ENCODE measurements around the gene HOXB2. TPM values are rescaled to one million over a fixed set of nuclear protein-coding genes. Genes with fewer than 3 reads are reported as not detected.

The HOXB2 gene
- total RNA-seq = 1 to 10 TPM; 3.4 to 4.7 TPM

DNA sequence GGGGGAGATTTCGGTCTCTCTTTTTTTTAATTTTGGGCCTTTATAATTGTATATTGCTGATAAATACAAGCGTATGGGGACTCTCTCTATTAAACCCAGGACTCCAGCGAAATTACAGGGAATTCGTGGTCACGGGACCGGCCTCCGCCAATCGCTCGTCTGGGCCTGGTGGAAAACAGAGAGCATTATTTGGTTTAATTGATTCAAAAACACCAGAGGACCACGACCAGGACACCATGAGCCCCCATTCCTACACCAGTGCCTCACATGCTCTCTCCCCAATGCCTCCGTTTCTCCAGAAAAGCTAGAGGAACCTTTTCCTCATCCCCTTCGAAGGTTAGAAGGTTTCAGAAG, at the start of gene HOXB2:
Gene HOXB2, minus strand, starts transcription at position 88 of the 354 bp plus-strand sequence. CDS start 198 bp downstream, outside the sequence.
- ChIA-PET CTCF (no interaction called here), POLR2A (no interaction called here)
- no peak for DNase-seq
- H3K36me3 Mint-ChIP-seq (ENCODE audit: low read depth) = peaks cover 7% of the 10 kb centered on the region
- peak within 1 kb of the TSS; percentile 79 for H3K4me3 Mint-ChIP-seq
- peaks cover 68% of the 10 kb centered on the region for H3K27me3 Mint-ChIP-seq
- peaks cover 41% of the 10 kb centered on the region for H3K4me1 Mint-ChIP-seq
- H3K27ac Mint-ChIP-seq = peak within 1 kb of the TSS; percentile 86
- no peaks in the 10 kb centered on the region for H3K9me3 Mint-ChIP-seq

DNA sequence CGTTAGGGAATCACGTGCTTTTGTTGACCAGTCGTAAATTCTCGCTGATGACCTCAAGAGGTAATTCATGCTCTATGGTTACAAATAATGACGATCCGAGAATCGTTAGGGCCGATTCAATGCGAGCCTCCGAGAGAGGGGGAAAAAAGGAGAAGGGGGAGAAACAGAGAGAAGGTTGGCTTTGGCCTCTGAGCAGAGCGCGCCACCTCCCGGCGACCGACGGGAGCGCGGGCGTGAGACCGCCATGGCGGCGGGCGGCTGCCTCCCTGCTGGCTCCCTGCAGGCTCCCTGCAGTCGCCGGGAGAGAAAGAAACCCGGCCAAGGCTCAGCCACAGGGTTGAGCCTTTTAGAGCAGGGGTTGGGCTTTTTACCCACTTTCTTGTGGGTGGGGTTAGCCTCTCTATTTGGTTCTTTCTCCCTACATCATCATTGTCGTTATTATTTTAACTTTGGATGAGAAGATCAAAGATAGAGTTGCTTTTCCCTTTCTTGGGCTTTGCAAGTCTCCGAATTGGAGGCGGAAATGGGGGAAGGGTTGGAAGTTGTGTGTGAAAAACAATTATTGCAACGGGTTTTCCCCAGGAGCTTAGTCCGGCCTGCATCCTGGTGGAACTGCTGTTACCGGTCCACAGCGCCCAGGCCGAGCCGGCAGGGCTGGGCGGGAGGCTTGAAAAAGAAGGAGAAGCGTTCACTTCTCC, 49.1 kb upstream of the HOXB2 start:
- peaks cover 5% of the 10 kb centered on the region for H3K36me3 Mint-ChIP-seq (ENCODE audit: low read depth)
- peak overlapping the region; percentile 65 for H3K4me3 Mint-ChIP-seq
- CTCF ChIA-PET = interaction anchor here (0.6 to 2.8 kb wide), 15 partner anchors 20 to 568 kb away, joined by 3 to 18 read pairs (median 5); partner anchors contain the start of genes HOXB9 and PRAC2
- no peak overlapping the region for H3K27ac Mint-ChIP-seq
- DNase-seq = peak; percentile 78
- no peaks in the 10 kb centered on the region for H3K9me3 Mint-ChIP-seq
- POLR2A ChIA-PET = no interaction called here
- H3K27me3 Mint-ChIP-seq = peaks cover 91% of the 10 kb centered on the region
- peaks cover 59% of the 10 kb centered on the region for H3K4me1 Mint-ChIP-seq

DNA sequence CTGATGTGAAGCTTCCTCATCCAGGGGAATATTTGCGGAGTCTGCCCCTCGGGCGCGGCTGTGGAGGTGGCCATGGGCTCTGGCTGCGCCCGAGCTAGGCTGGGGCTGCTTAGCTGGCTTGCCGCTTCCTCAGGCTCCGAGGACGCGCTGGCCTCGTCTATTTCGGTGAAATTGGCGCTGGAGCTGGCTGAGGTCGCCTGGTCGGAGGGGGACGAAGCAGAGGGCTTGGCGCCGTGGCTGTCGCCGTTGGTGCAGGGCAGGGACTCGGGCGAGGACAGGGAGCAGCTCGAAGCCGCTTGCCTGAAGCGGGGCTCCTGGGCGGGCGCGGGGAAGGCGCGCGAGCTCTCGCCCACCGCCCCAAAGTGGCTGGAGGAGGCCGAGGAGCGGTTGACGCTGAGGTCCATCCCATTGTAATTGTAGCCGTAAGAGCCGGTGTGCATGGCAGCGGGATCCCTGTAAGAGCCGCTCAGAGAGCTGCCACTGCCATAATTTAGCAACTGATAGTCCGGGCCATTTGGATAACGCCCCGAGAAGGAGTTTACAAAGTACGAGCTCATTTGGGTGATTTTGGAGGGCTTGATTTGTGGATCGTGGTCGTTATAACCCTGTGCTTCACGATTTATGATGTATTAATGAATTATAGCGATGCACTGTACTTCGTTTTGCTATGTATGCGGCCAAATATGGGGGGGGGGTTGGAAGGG, 48.4 kb upstream of the HOXB2 start, which contains the start of gene HOXB5:
Gene HOXB5, minus strand, starts transcription at position 654 of the 704 bp plus-strand sequence. Its CDS starts 97 bp downstream, at position 557.
- Mint-ChIP-seq H3K4me1 (peaks cover 56% of the 10 kb centered on the region), H3K27me3 (peaks cover 91% of the 10 kb centered on the region), H3K36me3 (ENCODE audit: low read depth) (peaks cover 5% of the 10 kb centered on the region), H3K27ac (peak within 1 kb of the TSS; percentile 31), H3K4me3 (peak within 1 kb of the TSS; percentile 65), H3K9me3 (no peaks in the 10 kb centered on the region)
- ChIA-PET POLR2A (interaction anchor here (0.6 kb wide), 1 partner anchor 300 kb away, joined by 4 read pairs; no protein-coding TSS in a partner anchor), CTCF (interaction anchor here (0.6 to 2.8 kb wide), 37 partner anchors 8 to 1348 kb away, joined by 3 to 18 read pairs (median 4); partner anchors contain the start of genes HOXB6, HOXB7 and PRAC2)
- DNase-seq = no peak

DNA sequence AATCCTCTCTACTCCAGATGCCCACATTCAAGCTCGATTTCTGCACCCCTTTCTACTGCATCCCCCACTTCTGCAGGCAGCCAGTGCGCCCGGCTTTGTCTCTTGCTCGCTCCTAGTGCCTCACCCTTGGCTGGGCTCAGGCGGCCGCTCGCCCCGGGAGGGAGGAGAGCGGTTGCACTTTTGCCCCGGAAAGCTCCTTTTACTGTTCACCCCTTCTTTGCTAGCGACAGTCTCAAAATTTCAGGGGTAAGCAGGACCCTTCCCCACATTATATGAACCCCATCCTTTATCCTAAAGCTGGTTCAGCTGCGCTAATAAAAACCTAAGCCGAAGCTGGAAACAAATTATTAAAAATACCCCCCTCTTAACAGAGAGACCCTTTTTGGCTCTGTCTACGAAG, 47.7 kb upstream of the HOXB2 start:
- no peak for DNase-seq

DNA sequence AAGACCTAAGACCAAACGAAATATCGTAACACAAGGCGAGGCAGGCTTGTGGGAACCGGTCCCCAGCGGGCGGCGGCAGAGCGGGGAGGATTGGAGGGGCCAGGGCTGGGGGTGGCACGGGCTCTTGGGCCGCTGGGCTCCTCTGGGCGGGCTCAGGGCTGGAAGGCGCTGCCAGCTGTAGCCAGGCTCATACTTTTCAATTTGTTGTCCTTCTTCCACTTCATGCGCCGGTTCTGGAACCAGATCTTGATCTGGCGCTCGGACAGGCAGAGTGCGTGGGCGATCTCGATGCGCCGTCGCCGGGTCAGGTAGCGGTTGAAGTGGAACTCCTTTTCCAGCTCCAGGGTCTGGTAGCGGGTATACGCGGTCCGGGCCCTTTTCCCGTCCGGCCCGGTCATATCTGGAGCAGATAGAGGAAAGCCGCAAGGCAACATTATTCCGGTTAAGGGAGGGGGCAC, 47.2 kb upstream of the HOXB2 start:
- ChIA-PET POLR2A (no interaction called here), CTCF (interaction anchor here (1.0 to 2.8 kb wide), 10 partner anchors 18 to 566 kb away, joined by 3 to 18 read pairs (median 6); partner anchors contain the start of gene HOXB7)
- Mint-ChIP-seq H3K9me3 (no peaks in the 10 kb centered on the region), H3K4me3 (no peak overlapping the region), H3K27ac (no peak overlapping the region), H3K27me3 (peaks cover 91% of the 10 kb centered on the region), H3K36me3 (ENCODE audit: low read depth) (peaks cover 5% of the 10 kb centered on the region), H3K4me1 (peaks cover 51% of the 10 kb centered on the region)
- no peak for DNase-seq

More for the DNA sequence above, 47.7 kb upstream of the HOXB2 start:
- Mint-ChIP-seq H3K4me1 (peaks cover 51% of the 10 kb centered on the region), H3K4me3 (peak overlapping the region; percentile 65), H3K27ac (peak overlapping the region; percentile 31), H3K27me3 (peaks cover 91% of the 10 kb centered on the region), H3K9me3 (no peaks in the 10 kb centered on the region), H3K36me3 (ENCODE audit: low read depth) (peaks cover 5% of the 10 kb centered on the region)
- CTCF ChIA-PET = interaction anchor here (0.6 to 2.8 kb wide), 31 partner anchors 9 to 1349 kb away, joined by 3 to 18 read pairs (median 4); partner anchors contain the start of genes HOXB7 and PRAC2
- POLR2A ChIA-PET = interaction anchor here (0.6 kb wide), 1 partner anchor 299 kb away, joined by 4 read pairs; no protein-coding TSS in a partner anchor

DNA sequence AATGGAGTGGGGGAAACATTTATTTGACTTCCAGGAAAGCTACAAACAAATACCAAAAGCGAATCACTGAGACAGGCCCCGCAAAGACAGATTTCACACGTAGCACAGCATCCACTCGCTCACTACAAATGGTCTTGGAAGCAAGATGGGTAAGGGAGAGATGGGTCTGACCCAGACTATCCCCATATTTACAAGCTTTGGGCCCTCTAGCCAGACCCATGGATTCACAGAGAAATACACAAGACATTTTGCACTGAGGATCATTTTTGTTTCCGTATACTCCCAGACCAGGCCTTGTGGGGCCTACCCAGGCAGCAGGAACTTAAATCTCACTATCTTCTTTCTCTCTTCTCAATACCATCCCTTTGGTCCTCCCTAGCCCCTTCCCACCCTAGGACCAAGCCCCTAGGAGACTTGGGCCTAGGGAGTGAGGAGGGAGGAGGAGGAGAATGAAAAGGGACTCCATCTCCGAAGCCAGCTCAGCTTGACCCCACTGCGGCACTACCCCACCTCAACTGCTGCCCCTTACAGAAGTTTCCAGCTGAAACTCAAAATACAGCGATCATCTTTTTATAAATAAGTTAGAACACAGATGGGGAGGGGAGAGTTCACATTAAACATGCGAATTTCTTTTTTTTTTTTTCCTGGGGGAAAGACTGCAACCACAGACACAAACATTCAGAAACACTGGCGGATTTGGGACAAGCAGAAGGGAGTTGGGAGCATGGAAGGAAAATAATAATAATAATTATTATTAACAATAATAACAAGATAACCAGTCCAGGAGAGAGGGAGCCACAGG, 46.5 kb upstream of the HOXB2 start:
- H3K27me3 Mint-ChIP-seq = peaks cover 91% of the 10 kb centered on the region
- H3K9me3 Mint-ChIP-seq = no peaks in the 10 kb centered on the region
- no peak for DNase-seq
- peaks cover 51% of the 10 kb centered on the region for H3K4me1 Mint-ChIP-seq
- no peak overlapping the region for H3K4me3 Mint-ChIP-seq
- ChIA-PET POLR2A (no interaction called here), CTCF (interaction anchor here (0.6 to 2.0 kb wide), 3 partner anchors 240 to 565 kb away, joined by 3 to 12 read pairs (median 3); no protein-coding TSS in a partner anchor)
- H3K36me3 Mint-ChIP-seq (ENCODE audit: low read depth) = peaks cover 6% of the 10 kb centered on the region
- no peak overlapping the region for H3K27ac Mint-ChIP-seq

DNA sequence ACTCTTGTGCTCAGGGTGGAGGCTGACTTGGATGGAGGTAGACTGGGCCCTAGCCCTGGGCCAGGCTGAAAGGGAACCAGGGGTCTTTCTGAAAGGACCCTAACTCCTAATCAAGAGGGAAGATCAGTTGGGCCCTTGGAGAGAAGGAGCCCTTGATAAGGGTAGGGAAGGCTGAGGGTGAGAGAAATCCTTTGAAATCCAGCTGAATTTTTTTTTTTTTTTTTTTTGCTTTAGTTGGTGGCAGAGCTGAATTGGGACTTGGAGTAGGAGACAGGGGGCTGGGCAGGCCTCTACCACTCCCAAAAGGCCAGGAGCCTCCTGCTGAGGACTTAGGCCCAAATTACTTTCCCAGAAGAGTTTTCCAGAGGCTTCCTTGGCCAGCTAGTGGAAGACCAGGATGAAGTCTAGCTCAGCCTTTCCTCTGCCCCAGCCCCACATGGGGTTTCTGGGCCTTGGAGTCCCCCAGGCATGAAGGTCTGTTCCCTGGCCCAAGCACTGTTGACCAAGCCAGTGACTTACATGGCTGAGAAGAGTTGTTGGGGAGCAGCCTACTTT, 45.8 kb upstream of the HOXB2 start:
- H3K4me1 Mint-ChIP-seq = peaks cover 54% of the 10 kb centered on the region
- ChIA-PET POLR2A (interaction anchor here (0.6 kb wide), 1 partner anchor 19 kb away, joined by 3 read pairs; no protein-coding TSS in a partner anchor), CTCF (interaction anchor here (0.6 to 1.0 kb wide), 2 partner anchors 239 to 252 kb away, joined by 3 read pairs; no protein-coding TSS in a partner anchor)
- H3K27me3 Mint-ChIP-seq = peaks cover 93% of the 10 kb centered on the region
- H3K9me3 Mint-ChIP-seq = no peaks in the 10 kb centered on the region
- no peak overlapping the region for H3K27ac Mint-ChIP-seq
- peaks cover 8% of the 10 kb centered on the region for H3K36me3 Mint-ChIP-seq (ENCODE audit: low read depth)
- H3K4me3 Mint-ChIP-seq = no peak overlapping the region
- DNase-seq = no peak

DNA sequence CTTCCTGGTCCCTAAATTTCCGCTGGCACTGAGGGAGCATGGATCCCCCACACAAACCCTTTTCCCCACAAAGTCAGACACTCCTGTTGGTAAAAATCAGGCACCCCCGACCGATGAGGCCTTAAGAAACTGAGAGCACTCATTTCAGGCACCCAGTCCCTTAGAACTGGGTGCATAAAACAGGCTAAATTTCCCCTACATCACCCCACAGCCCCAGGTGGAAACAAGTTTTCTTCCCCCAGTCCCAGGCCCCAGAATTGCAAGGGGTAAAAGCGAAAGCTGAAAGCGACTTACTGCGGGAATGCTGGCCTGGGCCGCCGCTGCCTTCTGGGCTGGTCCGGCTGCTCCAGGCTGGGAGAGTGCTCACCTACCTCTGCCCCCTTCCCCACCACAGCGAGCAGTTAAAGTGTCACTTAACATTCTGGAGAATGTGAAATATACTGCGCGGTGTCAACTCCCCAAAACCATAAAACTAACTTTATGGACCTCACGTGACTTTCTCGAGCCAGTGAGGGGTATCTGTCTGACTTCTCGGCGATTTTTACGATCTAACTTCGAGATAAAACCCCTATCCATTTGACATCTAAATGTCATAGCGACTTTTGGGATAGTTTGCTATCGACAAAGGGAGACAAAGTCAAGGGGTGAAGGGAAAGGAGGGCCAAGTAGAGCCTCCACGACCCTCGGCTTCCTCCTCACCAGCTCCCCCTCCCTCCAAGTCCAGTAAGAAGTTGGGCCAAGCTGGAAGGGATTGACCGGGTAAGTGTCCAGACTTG, 45.1 kb upstream of the HOXB2 start, which contains the start of gene HOXB3:
Gene HOXB3, minus strand, starts transcription at position 411 of the 776 bp plus-strand sequence. CDS start 37,767 bp downstream, outside the sequence.
- no peak within 1 kb of the TSS for H3K27ac Mint-ChIP-seq
- ChIA-PET CTCF (interaction anchor here (0.7 to 1.2 kb wide), 2 partner anchors 23 to 34 kb away, joined by 3 to 4 read pairs; no protein-coding TSS in a partner anchor), POLR2A (interaction anchor here (0.6 kb wide), 1 partner anchor 20 kb away, joined by 3 read pairs; no protein-coding TSS in a partner anchor)
- H3K36me3 Mint-ChIP-seq (ENCODE audit: low read depth) = peaks cover 8% of the 10 kb centered on the region
- H3K9me3 Mint-ChIP-seq = no peaks in the 10 kb centered on the region
- DNase-seq = no peak
- H3K27me3 Mint-ChIP-seq = peaks cover 93% of the 10 kb centered on the region
- H3K4me1 Mint-ChIP-seq = peaks cover 56% of the 10 kb centered on the region
- no peak within 1 kb of the TSS for H3K4me3 Mint-ChIP-seq

DNA sequence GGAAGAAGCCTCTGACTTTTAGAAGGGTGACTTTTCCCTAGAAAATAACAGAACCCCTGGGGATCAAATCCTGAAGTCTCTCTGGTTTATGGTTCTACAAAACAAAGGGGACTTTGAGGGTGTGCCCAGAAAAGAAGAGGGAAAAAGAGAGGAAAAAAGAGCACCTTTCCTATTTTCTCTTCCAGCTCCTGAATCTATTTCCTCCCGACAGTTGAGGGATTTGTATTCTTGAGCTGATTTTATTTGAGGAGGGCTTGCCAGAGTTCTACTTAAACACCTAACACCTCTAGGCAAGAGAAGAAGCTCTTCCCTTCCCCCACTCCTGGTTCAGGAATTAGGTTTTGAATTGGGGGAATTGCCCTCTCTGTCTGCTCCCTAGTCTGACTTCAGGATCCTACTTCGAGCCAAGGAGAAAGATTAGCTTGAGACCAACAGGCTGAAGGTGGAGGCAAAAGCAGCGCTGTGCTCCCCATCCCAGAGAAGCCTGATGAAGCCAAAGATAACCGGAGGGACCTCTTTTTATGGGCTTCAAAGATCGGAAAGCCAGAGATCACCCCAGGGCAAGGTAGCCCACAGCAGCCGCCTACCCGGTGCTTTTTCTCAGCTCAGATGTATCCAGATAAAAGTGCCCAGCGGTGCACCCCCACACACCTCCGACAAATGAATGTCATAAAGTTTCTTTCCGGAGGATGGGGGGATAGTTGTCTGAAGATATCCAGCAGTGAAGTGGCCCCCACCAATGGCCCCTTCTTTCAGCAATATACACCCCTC, 44.3 kb upstream of the HOXB2 start:
- POLR2A ChIA-PET = no interaction called here
- no peak overlapping the region for H3K27ac Mint-ChIP-seq
- H3K36me3 Mint-ChIP-seq (ENCODE audit: low read depth) = peaks cover 8% of the 10 kb centered on the region
- H3K27me3 Mint-ChIP-seq = peaks cover 96% of the 10 kb centered on the region
- H3K4me1 Mint-ChIP-seq = peaks cover 59% of the 10 kb centered on the region
- H3K4me3 Mint-ChIP-seq = no peak overlapping the region
- no peak for DNase-seq
- no peaks in the 10 kb centered on the region for H3K9me3 Mint-ChIP-seq
- CTCF ChIA-PET = interaction anchor here (0.7 to 1.2 kb wide), 3 partner anchors 24 to 239 kb away, joined by 3 to 4 read pairs (median 3); no protein-coding TSS in a partner anchor

DNA sequence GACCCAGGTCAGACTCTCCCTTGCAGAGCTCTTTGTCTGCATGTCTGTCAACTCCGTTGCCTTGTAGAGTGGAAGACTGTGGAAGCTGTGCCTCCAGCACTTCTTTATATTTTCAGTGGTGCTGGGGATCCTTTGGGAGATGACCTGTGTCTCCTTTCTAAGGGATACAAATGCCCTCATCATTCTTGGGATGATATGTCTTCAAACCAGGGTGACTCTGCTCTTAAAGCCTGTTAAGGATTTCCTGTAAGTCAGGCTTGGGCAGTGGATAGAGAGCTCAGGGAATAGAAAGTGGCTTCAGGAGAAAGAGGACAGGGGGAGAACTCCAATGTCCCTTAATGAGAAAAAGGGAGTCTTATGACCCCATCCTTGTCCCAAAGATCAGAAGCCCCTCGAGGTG, 43.6 kb upstream of the HOXB2 start:
- no peak for DNase-seq
- Mint-ChIP-seq H3K9me3 (no peaks in the 10 kb centered on the region), H3K4me1 (peaks cover 52% of the 10 kb centered on the region), H3K4me3 (no peak overlapping the region), H3K27ac (no peak overlapping the region), H3K36me3 (ENCODE audit: low read depth) (peaks cover 8% of the 10 kb centered on the region), H3K27me3 (peaks cover 97% of the 10 kb centered on the region)
- CTCF ChIA-PET = interaction anchor here (0.6 to 2.0 kb wide), 8 partner anchors 21 to 507 kb away, joined by 3 to 8 read pairs (median 4); no protein-coding TSS in a partner anchor
- POLR2A ChIA-PET = no interaction called here

Measured in activated CD4-positive, alpha-beta T cell treated with anti-CD3 and anti-CD28 coated beads, Interleukin-2, amount 10 ng/mL, durations not matched to agents 7 days and 5 days (primary cell).